Left ventricle myocardium inferior (tissue), 1 donor: ENCODE data around the gene RPS16. TPM values are rescaled to one million over a fixed set of nuclear protein-coding genes. Genes with fewer than 3 reads are reported as not detected.

ENCODE experiments used
- DNase-seq: peaks from one replicate; pipeline ENCODE4 v3.0.0-alpha.2; 2020
- H3K27ac ChIP-seq: fragments of 200-600 bp; replicated peaks from 2 replicates; pipeline ENCODE4 v1.8.0; 2021
- H3K27me3 ChIP-seq: fragments of 200-600 bp; 2 replicates; pipeline ENCODE4 v1.8.0; 2021; ENCODE audit warnings: low read depth
- H3K36me3 ChIP-seq: fragments of 200-600 bp; 2 replicates; pipeline ENCODE4 v1.8.0; 2021
- H3K4me1 ChIP-seq: fragments of 200-600 bp; 2 replicates; pipeline ENCODE4 v1.8.0; 2021
- H3K4me3 ChIP-seq: fragments of 200-600 bp; 2 replicates; pipeline ENCODE4 v1.8.0; 2021; ENCODE audit warnings: mild to moderate bottlenecking, moderate library complexity
- H3K9me3 ChIP-seq: fragments of 200-600 bp; replicated peaks from 2 replicates; pipeline ENCODE4 v1.8.0; 2021
- intact Hi-C: fragments of 100-400 bp; cut with micrococcal nuclease; formaldehyde crosslinking; loops from one replicate; pipeline ENCODE4 v1.11.0; 2022
- total RNA-seq: library from RNA; stranded (reverse); fragmentation: NEBNext Ultra II Directional; extraction: Animal tissue kit (Norgen Biotek cat#: 25700); gene quantifications from one replicate; pipeline ENCODE4 v1.2.1, GENCODE V29; 2021
- TF ChIP-seq, protein P1 (sequence below): fragments of 200-600 bp; IDR thresholded peaks from 2 replicates; pipeline ENCODE4 v1.8.0; 2021; ENCODE audit warnings: antibody characterized with exemption, mild to moderate bottlenecking, borderline replicate concordance
- donor health status: DM: no; HTN: yes; CAD: no; lungs with severe emphysema.

Gene RPS16
- total RNA-seq, 1 donor from 2014 or later, result 1,107 TPM

GRCh38 chr19:39412867-39413271 lies 22.9 kb downstream of the RPS16 start:
- H3K36me3 ChIP-seq, result peaks cover 23% of the 10 kb centered on the region
- H3K4me3 ChIP-seq, result peak overlapping the region; percentile 87
- no peak for DNase-seq
- H3K4me1 ChIP-seq, result peaks cover 86% of the 10 kb centered on the region
- H3K27me3 ChIP-seq, result no peaks in the 10 kb centered on the region
- H3K27ac ChIP-seq, result peak overlapping the region; percentile 99
- no peaks in the 10 kb centered on the region for H3K9me3 ChIP-seq
- TF ChIP-seq, protein P1, sequence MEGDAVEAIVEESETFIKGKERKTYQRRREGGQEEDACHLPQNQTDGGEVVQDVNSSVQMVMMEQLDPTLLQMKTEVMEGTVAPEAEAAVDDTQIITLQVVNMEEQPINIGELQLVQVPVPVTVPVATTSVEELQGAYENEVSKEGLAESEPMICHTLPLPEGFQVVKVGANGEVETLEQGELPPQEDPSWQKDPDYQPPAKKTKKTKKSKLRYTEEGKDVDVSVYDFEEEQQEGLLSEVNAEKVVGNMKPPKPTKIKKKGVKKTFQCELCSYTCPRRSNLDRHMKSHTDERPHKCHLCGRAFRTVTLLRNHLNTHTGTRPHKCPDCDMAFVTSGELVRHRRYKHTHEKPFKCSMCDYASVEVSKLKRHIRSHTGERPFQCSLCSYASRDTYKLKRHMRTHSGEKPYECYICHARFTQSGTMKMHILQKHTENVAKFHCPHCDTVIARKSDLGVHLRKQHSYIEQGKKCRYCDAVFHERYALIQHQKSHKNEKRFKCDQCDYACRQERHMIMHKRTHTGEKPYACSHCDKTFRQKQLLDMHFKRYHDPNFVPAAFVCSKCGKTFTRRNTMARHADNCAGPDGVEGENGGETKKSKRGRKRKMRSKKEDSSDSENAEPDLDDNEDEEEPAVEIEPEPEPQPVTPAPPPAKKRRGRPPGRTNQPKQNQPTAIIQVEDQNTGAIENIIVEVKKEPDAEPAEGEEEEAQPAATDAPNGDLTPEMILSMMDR, result peak; percentile 6
- intact Hi-C loops, result no loop called here

DNA sequence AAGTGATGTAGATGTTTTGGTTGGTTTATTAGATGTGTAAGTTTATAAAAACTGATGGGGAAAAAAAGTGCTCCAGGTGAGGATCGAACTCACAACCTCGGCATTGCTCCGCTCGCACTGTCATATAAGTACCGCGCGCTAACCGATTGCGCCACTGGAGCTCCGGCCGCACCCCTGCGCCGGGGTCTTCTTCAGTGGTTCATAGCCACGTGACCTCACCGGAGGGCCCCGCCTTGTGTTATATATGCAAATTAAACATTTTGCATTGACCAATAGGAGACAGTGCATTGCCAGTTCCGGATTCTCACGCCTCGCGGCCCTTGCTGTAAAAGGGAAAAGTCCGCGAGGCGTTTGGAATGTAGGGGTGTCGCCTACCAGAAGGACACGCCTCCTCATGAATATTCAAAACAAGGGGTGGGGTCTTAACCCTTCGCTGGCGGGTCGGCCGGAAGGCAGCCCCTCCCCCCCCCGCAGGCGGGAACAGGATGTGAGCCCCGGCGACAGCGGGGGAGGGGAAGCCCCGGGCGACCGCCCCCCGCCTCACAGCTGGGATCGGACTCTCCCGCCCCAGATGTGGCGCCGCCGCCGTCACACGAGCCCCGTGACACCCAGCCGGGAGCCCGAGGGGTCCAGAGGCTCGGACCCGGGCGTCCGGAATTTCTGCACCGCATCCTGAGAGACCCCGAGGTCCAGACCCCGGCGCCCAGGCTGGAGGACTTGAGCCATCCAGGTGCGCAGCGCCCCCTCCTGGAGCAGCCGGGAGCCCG lies 23.5 kb downstream of the RPS16 start, which contains the start of gene PLEKHG2:
Gene PLEKHG2, plus strand, starts transcription at position 570 of the 767 bp plus-strand sequence. CDS start 1,418 bp downstream, outside the sequence.
- Histone ChIP-seq H3K4me1 (peaks cover 89% of the 10 kb centered on the region), H3K4me3 (peak within 1 kb of the TSS; percentile 87), H3K9me3 (no peaks in the 10 kb centered on the region), H3K36me3 (peaks cover 22% of the 10 kb centered on the region), H3K27me3 (no peaks in the 10 kb centered on the region), H3K27ac (peak within 1 kb of the TSS; percentile 99)
- DNase-seq, result peak; percentile 95
- TF ChIP-seq, protein P1, result peak; percentile 92
- intact Hi-C loops, result no loop called here

DNA sequence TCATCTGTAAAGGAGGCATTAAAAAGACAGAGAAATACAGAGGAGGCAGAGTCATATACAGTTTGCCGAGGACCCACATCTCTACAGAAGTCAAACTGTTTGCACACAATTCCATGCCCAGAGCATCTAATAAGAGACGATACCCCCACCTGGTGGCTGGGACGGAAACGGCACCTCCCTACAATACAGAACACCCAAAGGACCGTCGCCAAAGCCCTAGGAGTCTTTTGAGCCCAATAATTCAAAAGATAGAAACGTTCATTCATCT lies 24.0 kb downstream of the RPS16 start:
- DNase-seq, result peak; percentile 93
- no peaks in the 10 kb centered on the region for H3K27me3 ChIP-seq
- H3K4me1 ChIP-seq, result peaks cover 90% of the 10 kb centered on the region
- TF ChIP-seq, protein P1, result peak; percentile 94
- peak overlapping the region; percentile 87 for H3K4me3 ChIP-seq
- H3K27ac ChIP-seq, result peak overlapping the region; percentile 99
- no peaks in the 10 kb centered on the region for H3K9me3 ChIP-seq
- intact Hi-C loops, result no loop called here
- peaks cover 17% of the 10 kb centered on the region for H3K36me3 ChIP-seq

DNA sequence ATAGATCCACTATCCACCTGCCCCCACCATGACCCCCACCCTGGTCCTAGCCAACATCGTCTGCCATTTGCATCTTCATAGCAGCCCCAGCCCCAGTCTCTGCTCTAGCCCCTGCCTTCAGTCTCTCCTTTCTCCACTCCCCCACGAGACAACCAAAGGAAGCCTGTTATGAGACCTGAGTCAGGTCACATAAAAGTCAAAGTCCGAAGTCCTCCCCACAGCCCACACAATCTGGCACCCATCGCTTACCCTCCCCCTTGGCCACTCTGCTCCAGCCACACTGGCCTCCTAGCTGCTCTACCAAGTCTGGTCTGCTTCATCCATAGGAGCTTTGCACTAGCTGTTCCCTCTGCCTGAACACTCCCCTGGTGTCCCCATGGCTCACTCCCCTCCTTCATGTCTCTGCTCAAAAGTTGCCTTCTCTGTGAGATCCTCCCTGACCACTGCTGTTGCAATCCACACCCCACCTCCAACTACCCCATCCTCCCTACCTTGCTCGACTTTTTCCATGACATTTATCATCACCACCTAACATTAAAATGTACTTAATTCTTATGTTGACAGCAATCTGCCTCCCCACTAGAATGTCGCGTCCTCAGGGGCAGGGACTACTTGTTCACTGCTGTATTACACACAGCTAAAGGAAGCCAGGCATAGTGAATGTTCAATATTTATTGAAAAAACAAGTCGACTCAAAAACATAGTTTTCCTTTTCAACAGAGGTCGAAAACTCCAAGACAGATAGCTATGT lies 24.5 kb downstream of the RPS16 start:
- no peak for DNase-seq
- Histone ChIP-seq H3K27ac (peak overlapping the region; percentile 99), H3K9me3 (no peaks in the 10 kb centered on the region), H3K4me1 (peaks cover 87% of the 10 kb centered on the region), H3K36me3 (peaks cover 16% of the 10 kb centered on the region), H3K4me3 (peak overlapping the region; percentile 87), H3K27me3 (no peaks in the 10 kb centered on the region)
- intact Hi-C loops, result no loop called here
- TF ChIP-seq, protein P1, result no peak

DNA sequence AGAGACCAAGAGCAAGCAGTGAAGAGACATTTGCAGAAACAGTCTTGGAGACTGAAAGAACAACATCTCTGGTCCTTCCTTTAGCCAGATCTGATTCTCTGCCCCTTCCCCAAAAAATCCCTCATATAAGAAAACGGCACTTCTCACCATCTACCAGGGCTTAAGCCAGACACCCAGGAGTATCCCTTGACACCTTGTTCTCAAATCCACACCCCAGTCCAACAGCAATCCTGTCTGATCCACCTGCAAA lies 25.0 kb downstream of the RPS16 start:
- peaks cover 87% of the 10 kb centered on the region for H3K4me1 ChIP-seq
- peaks cover 16% of the 10 kb centered on the region for H3K36me3 ChIP-seq
- no peak for DNase-seq
- H3K27me3 ChIP-seq, result no peaks in the 10 kb centered on the region
- TF ChIP-seq, protein P1, result no peak
- H3K27ac ChIP-seq, result peak overlapping the region; percentile 99
- H3K9me3 ChIP-seq, result no peaks in the 10 kb centered on the region
- H3K4me3 ChIP-seq, result peak overlapping the region; percentile 87
- intact Hi-C loops, result no loop called here
